GM19467 (cell line): Measurements from ENCODE around the gene SART1.
"Not testable (repeated sequence)": the region's sequence is repeated elsewhere in the genome, so short reads cannot be mapped to it uniquely, and the experiment has no call there.

Source experiments
- ATAC-seq: cut with Tn5 transposase; IDR thresholded peaks from one replicate; pipeline ENCODE4 v1.9.1; 2021; ENCODE audit warnings: mild to moderate bottlenecking, moderate library complexity; ENCODE audit not compliant: unreplicated experiment

The SART1 gene

GRCh38 chr11:66014804-66015453, 53.4 kb downstream of the SART1 start:
- ATAC-seq, result no peak

- no peak for ATAC-seq
Measured at GRCh38 chr11:66015454-66015881, 53.9 kb downstream of the SART1 start.

GRCh38 chr11:66015936-66016792, 54.6 kb downstream of the SART1 start:
- no peak for ATAC-seq

GRCh38 chr11:66016793-66017177, 55.3 kb downstream of the SART1 start:
- ATAC-seq, result no peak

GRCh38 chr11:66017321-66017720, 55.8 kb downstream of the SART1 start:
- no peak for ATAC-seq

- no peak for ATAC-seq
Measured at GRCh38 chr11:66020212-66020611, 58.7 kb downstream of the SART1 start.

GRCh38 chr11:66020618-66021357, 59.3 kb downstream of the SART1 start:
- ATAC-seq, result no peak

- no peak for ATAC-seq
Measured at GRCh38 chr11:66022401-66023185, 61.1 kb downstream of the SART1 start.

- ATAC-seq, result not testable (repeated sequence)
Measured at GRCh38 chr11:66023186-66023440, 61.6 kb downstream of the SART1 start.

GRCh38 chr11:66026017-66026529, 64.5 kb downstream of the SART1 start, which contains the start of gene CATSPER1:
Gene CATSPER1 (minus strand): TSS chr11:66026479. CDS start chr11:66026379, 100 bp downstream.
- no peak for ATAC-seq
